Central memory CD8-positive, alpha-beta T cell (primary cell): ENCODE results near the gene COX5B.
A peak's percentile ranks its signal among the peaks of the same experiment; 100 is the strongest.
"Not testable (repeated sequence)": the region's sequence is repeated elsewhere in the genome, so short reads cannot be mapped to it uniquely, and the experiment has no call there.

Source experiments
- ATAC-seq: fragments of 150-1000 bp; cut with Tn5 transposase; replicated peaks from 2 replicates; pipeline ENCODE4 v1.10.0; 2022; ENCODE audit warnings: mild to moderate bottlenecking, moderate FRiP score, moderate number of reproducible peaks; ENCODE audit not compliant: poor library complexity, severe bottlenecking; ENCODE audit errors: extremely low read depth
- DNase-seq, 2 donors: peaks; one replicate each; pipeline ENCODE4 v3.0.0; 2021; ENCODE audit warnings: low spot score in 2 of 2
- H3K27ac Mint-ChIP-seq: one replicate; pipeline ENCODE4 v1.8.0; 2022; ENCODE audit warnings: low read depth, mild to moderate bottlenecking, moderate library complexity, mixed read lengths
- H3K27me3 Mint-ChIP-seq: one replicate; pipeline ENCODE4 v1.8.0; 2022; ENCODE audit warnings: mixed read lengths
- H3K36me3 Mint-ChIP-seq: one replicate; pipeline ENCODE4 v1.8.0; 2022; ENCODE audit warnings: mild to moderate bottlenecking, moderate library complexity, mixed read lengths; ENCODE audit not compliant: insufficient read depth
- H3K4me1 Mint-ChIP-seq: one replicate; pipeline ENCODE4 v1.8.0; 2022; ENCODE audit warnings: mixed read lengths
- H3K4me3 Mint-ChIP-seq: one replicate; pipeline ENCODE4 v1.8.0; 2022; ENCODE audit warnings: mild to moderate bottlenecking, moderate library complexity, mixed read lengths
- H3K9me3 Mint-ChIP-seq: one replicate; pipeline ENCODE4 v1.8.0; 2022; ENCODE audit warnings: mixed read lengths

COX5B gene

GRCh38 chr2:97645695-97646629 is at the start of gene COX5B:
TSS of gene COX5B (plus strand) at chr2:97646062. CDS start at chr2:97646087, 25 bp downstream.
- Mint-ChIP-seq H3K27ac (peak within 1 kb of the TSS; percentile 89), H3K27me3 (no peaks in the 10 kb centered on the region), H3K4me1 (peaks cover 23% of the 10 kb centered on the region), H3K4me3 (peak within 1 kb of the TSS; percentile 89), H3K36me3 (peaks cover 36% of the 10 kb centered on the region), H3K9me3 (no peaks in the 10 kb centered on the region)
- DNase-seq (peak; percentile 96), ATAC-seq (peak; percentile 96)

- H3K27me3 Mint-ChIP-seq = peaks cover 47% of the 10 kb centered on the region
- H3K36me3 Mint-ChIP-seq, H3K27ac Mint-ChIP-seq, DNase-seq, H3K9me3 Mint-ChIP-seq, H3K4me3 Mint-ChIP-seq, ATAC-seq, H3K4me1 Mint-ChIP-seq: not testable (repeated sequence)
Observed at GRCh38 chr2:97596180-97596579, 49.7 kb upstream of the COX5B start.

GRCh38 chr2:97601537-97601936 is 44.3 kb upstream of the COX5B start:
- not testable (repeated sequence) for H3K36me3 Mint-ChIP-seq, DNase-seq, H3K4me1 Mint-ChIP-seq, H3K4me3 Mint-ChIP-seq, ATAC-seq, H3K9me3 Mint-ChIP-seq, H3K27ac Mint-ChIP-seq
- peaks cover 47% of the 10 kb centered on the region for H3K27me3 Mint-ChIP-seq

GRCh38 chr2:97605109-97605508 is 40.8 kb upstream of the COX5B start:
- peaks cover 21% of the 10 kb centered on the region for H3K27me3 Mint-ChIP-seq
- H3K27ac Mint-ChIP-seq, H3K9me3 Mint-ChIP-seq, ATAC-seq, H3K4me3 Mint-ChIP-seq, H3K4me1 Mint-ChIP-seq, H3K36me3 Mint-ChIP-seq, DNase-seq: not testable (repeated sequence)

- not testable (repeated sequence) for H3K4me3 Mint-ChIP-seq, H3K4me1 Mint-ChIP-seq, ATAC-seq, H3K36me3 Mint-ChIP-seq, H3K9me3 Mint-ChIP-seq, H3K27ac Mint-ChIP-seq, DNase-seq
- peaks cover 14% of the 10 kb centered on the region for H3K27me3 Mint-ChIP-seq
Observed at GRCh38 chr2:97605524-97606339, 40.1 kb upstream of the COX5B start.

GRCh38 chr2:97608745-97609144 is 37.1 kb upstream of the COX5B start:
- not testable (repeated sequence) for DNase-seq, H3K27ac Mint-ChIP-seq, ATAC-seq, H3K4me1 Mint-ChIP-seq, H3K4me3 Mint-ChIP-seq, H3K27me3 Mint-ChIP-seq, H3K9me3 Mint-ChIP-seq, H3K36me3 Mint-ChIP-seq

- not testable (repeated sequence) for H3K36me3 Mint-ChIP-seq, H3K9me3 Mint-ChIP-seq, H3K27me3 Mint-ChIP-seq, H3K27ac Mint-ChIP-seq, DNase-seq, H3K4me3 Mint-ChIP-seq, H3K4me1 Mint-ChIP-seq
- peak; percentile 64 for ATAC-seq
Observed at GRCh38 chr2:97611895-97612294, 34.0 kb upstream of the COX5B start.

- H3K4me3 Mint-ChIP-seq, H3K36me3 Mint-ChIP-seq, H3K9me3 Mint-ChIP-seq, H3K4me1 Mint-ChIP-seq, ATAC-seq, H3K27me3 Mint-ChIP-seq, H3K27ac Mint-ChIP-seq, DNase-seq: not testable (repeated sequence)
Observed at GRCh38 chr2:97615746-97616145, 30.1 kb upstream of the COX5B start.

- Mint-ChIP-seq H3K27me3 (no peaks in the 10 kb centered on the region), H3K36me3 (no peaks in the 10 kb centered on the region), H3K27ac (no peak overlapping the region), H3K4me1 (no peaks in the 10 kb centered on the region), H3K4me3 (no peak overlapping the region), H3K9me3 (no peaks in the 10 kb centered on the region)
- DNase-seq (no peak), ATAC-seq (no peak)
Observed at GRCh38 chr2:97617911-97618310, 28.0 kb upstream of the COX5B start.

GRCh38 chr2:97618939-97619827 is 26.7 kb upstream of the COX5B start:
- H3K36me3 Mint-ChIP-seq, H3K27ac Mint-ChIP-seq, H3K4me3 Mint-ChIP-seq, H3K4me1 Mint-ChIP-seq, H3K9me3 Mint-ChIP-seq, DNase-seq, H3K27me3 Mint-ChIP-seq: not testable (repeated sequence)
- peak; percentile 72 for ATAC-seq

GRCh38 chr2:97620492-97620891 is 25.4 kb upstream of the COX5B start:
- H3K27ac Mint-ChIP-seq = not testable (repeated sequence)

GRCh38 chr2:97622976-97623375 is 22.9 kb upstream of the COX5B start:
- not testable (repeated sequence) for H3K4me3 Mint-ChIP-seq, H3K4me1 Mint-ChIP-seq, DNase-seq, H3K9me3 Mint-ChIP-seq, H3K36me3 Mint-ChIP-seq, ATAC-seq, H3K27ac Mint-ChIP-seq
- peaks cover 15% of the 10 kb centered on the region for H3K27me3 Mint-ChIP-seq

More at GRCh38 chr2:97620492-97620891, 25.4 kb upstream of the COX5B start:
- not testable (repeated sequence) for H3K9me3 Mint-ChIP-seq, H3K27me3 Mint-ChIP-seq, DNase-seq, ATAC-seq, H3K36me3 Mint-ChIP-seq, H3K4me1 Mint-ChIP-seq, H3K4me3 Mint-ChIP-seq
